Right atrium auricular region (tissue), 2 donors: Measurements from ENCODE around the gene SSC5D. TPM values are rescaled to one million over a fixed set of nuclear protein-coding genes. Genes with fewer than 3 reads are reported as not detected.

ENCODE experiments used
- DNase-seq: peaks from one replicate; pipeline ENCODE4 v3.0.0-alpha.2; 2019; ENCODE audit warnings: low spot score
- H3K27ac ChIP-seq, 2 donors: fragments of 200-600 bp; sonication (generic); 1 replicate in 1 of 2; 2 replicates in 1 of 2; pipeline ENCODE4 v1.5.1; 2016 to 2019
- H3K27me3 ChIP-seq, 2 donors: fragments of 200-600 bp; sonication (generic); one replicate each; pipeline versions ENCODE4 v1.5.1 to v1.6.0; 2017 to 2019
- H3K36me3 ChIP-seq: fragments of 200-600 bp; sonication (generic); one replicate; pipeline ENCODE4 v1.5.1; 2016
- H3K4me1 ChIP-seq, 2 donors: fragments of 200-600 bp; sonication (generic); one replicate each; pipeline versions ENCODE4 v1.5.1 to v1.6.0; 2017 to 2019
- H3K4me3 ChIP-seq, 2 donors: fragments of 200-600 bp; sonication (generic); 1 replicate in 1 of 2; 2 replicates in 1 of 2; pipeline ENCODE4 v1.5.1; 2017 to 2019; ENCODE audit warnings: mild to moderate bottlenecking in 1 of 2, moderate library complexity in 1 of 2
- H3K9me3 ChIP-seq, 2 donors: fragments of 200-600 bp; sonication (generic); one replicate each; pipeline ENCODE4 v1.5.1; 2019
- total RNA-seq, 2 donors: library from RNA; depleted of rRNA; stranded (reverse); fragments of >200 nt; gene quantifications; one replicate each; pipeline ENCODE4 v1.1.0, GENCODE V29; 2016
- TF ChIP-seq, protein P1 (sequence below), 2 donors: fragments of 200-600 bp; sonication (generic); IDR thresholded peaks; one replicate each; pipeline ENCODE4 v1.5.1; 2019; ENCODE audit warnings: antibody characterized with exemption in 2 of 2

Gene SSC5D
- total RNA-seq, 2 donors from 2014 or later = 3.3 to 6.7 TPM

DNA sequence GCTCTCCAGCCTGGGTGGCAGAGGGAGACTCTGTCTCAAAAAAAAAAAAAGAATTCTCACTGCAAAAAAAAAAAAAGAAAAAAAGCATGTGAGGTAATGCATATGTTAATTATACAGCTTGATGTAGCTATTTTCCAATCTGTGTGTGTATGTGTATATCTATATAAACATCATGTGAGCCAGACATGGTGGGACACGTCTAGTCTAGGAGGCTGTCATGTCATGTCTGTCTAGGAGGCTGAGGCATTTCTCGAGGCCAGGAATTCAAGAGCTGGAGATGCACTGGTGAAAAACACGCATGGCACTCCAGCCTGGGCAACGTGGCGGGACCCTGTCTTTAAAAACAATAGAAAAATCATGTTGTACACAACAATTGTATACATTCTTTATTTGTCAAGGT lies 64.0 kb downstream of the SSC5D start:
- TF ChIP-seq, protein P1, sequence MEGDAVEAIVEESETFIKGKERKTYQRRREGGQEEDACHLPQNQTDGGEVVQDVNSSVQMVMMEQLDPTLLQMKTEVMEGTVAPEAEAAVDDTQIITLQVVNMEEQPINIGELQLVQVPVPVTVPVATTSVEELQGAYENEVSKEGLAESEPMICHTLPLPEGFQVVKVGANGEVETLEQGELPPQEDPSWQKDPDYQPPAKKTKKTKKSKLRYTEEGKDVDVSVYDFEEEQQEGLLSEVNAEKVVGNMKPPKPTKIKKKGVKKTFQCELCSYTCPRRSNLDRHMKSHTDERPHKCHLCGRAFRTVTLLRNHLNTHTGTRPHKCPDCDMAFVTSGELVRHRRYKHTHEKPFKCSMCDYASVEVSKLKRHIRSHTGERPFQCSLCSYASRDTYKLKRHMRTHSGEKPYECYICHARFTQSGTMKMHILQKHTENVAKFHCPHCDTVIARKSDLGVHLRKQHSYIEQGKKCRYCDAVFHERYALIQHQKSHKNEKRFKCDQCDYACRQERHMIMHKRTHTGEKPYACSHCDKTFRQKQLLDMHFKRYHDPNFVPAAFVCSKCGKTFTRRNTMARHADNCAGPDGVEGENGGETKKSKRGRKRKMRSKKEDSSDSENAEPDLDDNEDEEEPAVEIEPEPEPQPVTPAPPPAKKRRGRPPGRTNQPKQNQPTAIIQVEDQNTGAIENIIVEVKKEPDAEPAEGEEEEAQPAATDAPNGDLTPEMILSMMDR (IDR thresholded peaks at IDR 0.05) = no peak
- Histone ChIP-seq H3K36me3 (no peaks in the 10 kb centered on the region), H3K27ac (no peak overlapping the region), H3K4me3 (no peak overlapping the region), H3K4me1 (peaks cover 0 to 28% of the 10 kb centered on the region in 2 donors), H3K9me3 (no peaks in the 10 kb centered on the region), H3K27me3 (no peaks in the 10 kb centered on the region)
- no peak for DNase-seq

DNA sequence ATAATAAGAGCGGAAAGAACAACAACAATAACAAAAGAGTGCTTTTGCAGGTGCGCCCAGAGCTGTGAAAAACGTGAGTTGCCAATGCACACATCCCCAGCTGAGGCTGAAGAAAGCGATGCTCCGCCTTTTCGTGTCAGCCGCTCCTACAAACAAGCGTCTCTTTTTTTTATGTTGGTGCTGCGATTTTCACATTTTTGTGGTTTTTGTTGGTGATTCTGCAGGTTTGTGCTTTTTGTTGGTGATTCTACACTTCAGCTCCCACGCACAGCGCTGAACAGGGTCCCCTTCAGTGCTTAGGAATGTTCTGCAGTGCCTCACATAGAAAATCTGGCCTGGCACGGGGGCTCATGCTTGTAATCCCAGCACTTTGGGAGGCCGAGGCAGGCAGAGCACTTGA lies 64.4 kb downstream of the SSC5D start:
- Histone ChIP-seq H3K4me3 (no peak overlapping the region), H3K9me3 (no peaks in the 10 kb centered on the region), H3K4me1 (peaks cover 0 to 24% of the 10 kb centered on the region in 2 donors), H3K27ac (no peak overlapping the region), H3K27me3 (no peaks in the 10 kb centered on the region), H3K36me3 (no peaks in the 10 kb centered on the region)
- DNase-seq = no peak
- TF ChIP-seq, protein P1 (IDR thresholded peaks at IDR 0.05) = no peak

DNA sequence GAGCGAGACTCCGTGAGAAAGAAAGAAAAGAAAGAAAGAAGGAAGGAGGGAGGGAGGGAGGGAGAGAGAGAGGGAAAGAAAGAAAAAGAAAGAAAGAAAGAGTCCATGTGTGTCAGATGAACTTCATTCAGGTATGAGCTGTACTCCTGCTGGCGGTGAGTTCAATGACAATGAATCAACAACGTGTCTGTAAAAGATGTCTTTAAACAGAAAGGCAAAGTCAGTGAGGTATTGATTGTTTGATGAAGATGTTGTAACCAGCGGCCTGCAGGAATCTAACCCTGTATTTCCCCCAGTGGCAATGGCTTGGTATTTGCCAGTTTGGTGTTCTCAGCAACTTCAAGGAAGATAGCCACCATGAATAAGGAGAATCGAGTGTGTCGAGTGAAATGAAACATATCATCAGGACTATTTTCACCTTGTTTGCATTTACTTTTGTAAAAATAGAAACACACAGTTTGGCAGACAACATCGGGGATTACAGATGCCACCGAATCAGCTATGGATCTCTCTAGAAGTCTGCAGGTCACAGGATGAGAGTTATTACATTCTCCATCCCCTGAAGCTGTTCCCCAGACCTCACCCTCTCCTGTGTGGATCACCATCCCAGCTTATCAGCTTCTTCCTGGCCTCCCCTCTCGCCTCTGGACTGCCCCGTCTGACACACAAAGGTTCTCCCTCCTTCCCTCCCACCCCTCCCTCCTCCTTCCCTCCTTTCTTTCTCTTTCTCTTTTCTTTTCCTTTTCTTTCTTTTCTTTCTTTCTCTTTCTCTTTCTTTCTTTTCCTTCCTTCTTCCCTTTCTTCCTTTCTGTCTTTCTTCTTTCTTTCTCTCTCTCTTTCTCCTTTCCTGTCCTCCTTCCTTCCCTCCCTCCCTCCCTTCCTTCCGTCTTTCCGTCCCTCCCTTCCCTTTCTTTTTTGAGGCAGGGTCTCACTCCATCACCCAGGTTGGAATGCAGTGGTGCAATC lies 65.3 kb downstream of the SSC5D start:
- H3K27me3 ChIP-seq = no peaks in the 10 kb centered on the region
- no peaks in the 10 kb centered on the region for H3K36me3 ChIP-seq
- TF ChIP-seq, protein P1 (IDR thresholded peaks at IDR 0.05) = no peak
- no peak for DNase-seq
- H3K9me3 ChIP-seq = no peaks in the 10 kb centered on the region
- peaks cover 0 to 17% of the 10 kb centered on the region in 2 donors for H3K4me1 ChIP-seq
- H3K27ac ChIP-seq = no peak overlapping the region
- no peak overlapping the region for H3K4me3 ChIP-seq

DNA sequence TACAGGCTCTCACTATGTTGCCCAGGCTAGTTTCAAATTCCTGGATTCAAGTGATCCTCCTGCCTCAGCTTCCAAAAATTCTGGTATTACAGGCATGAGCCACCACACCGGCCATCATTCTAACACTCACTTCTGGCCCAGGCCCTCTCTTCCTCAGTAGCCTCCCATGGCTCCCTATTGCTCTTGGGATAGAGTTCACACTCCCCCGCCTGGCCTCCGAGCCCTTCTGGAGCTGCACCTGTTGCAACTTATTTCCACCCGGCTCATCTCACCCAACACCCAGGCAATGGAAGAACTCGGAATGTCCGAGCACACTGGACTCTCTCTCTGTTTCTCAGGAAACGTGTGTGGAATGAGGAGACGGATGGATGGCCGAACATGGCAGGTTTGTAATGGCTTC lies 66.1 kb downstream of the SSC5D start:
- Histone ChIP-seq H3K27me3 (no peaks in the 10 kb centered on the region), H3K4me3 (no peak overlapping the region), H3K4me1 (peaks cover 0 to 11% of the 10 kb centered on the region in 2 donors), H3K36me3 (no peaks in the 10 kb centered on the region), H3K27ac (no peak overlapping the region), H3K9me3 (no peaks in the 10 kb centered on the region)
- TF ChIP-seq, protein P1 (IDR thresholded peaks at IDR 0.05) = no peak
- no peak for DNase-seq

DNA sequence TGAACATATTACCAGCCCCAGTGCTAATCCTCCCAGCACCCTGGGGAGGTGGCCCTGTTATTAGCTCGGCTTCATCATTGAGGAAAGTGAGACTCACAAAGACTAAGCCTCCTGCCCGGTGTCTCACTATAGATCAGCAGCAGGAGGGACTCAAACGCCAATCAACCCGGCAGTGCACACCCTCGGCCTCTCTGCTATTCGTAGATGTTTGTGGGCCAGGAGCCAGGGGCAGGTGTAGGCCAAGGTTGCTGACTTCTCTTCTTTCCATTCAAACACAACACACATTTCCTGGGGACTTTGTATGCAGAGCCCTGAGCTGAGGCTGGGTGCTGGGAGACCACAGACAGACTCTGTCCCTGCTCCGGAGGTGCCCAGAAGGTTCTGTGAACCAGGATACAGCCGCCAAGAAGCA lies 66.5 kb downstream of the SSC5D start:
- DNase-seq = no peak
- Histone ChIP-seq H3K27me3 (no peaks in the 10 kb centered on the region), H3K4me1 (peaks cover 0 to 7% of the 10 kb centered on the region in 2 donors), H3K36me3 (no peaks in the 10 kb centered on the region), H3K4me3 (no peak overlapping the region), H3K27ac (no peak overlapping the region), H3K9me3 (no peaks in the 10 kb centered on the region)
- TF ChIP-seq, protein P1 (IDR thresholded peaks at IDR 0.05) = no peak
